Fibroblast of villous mesenchyme (primary cell): ENCODE measurements around the gene SKP1. TPM values are rescaled to one million over a fixed set of nuclear protein-coding genes. Genes with fewer than 3 reads are reported as not detected.

Source experiments
- DNase-seq: peaks from one replicate; pipeline ENCODE4 v3.0.0-alpha.2; 2010; ENCODE audit warnings: low read depth
- H3K4me3 ChIP-seq: 2 replicates; pipeline ENCODE4 v1.5.1; 2011; ENCODE audit warnings: low read depth, mild to moderate bottlenecking, low read length
- total RNA-seq: library from RNA; depleted of rRNA; stranded (reverse); fragments of >200 nt; gene quantifications from 2 replicates; pipeline ENCODE4 v1.2.3, GENCODE V29; 2012
- TF ChIP-seq, protein P1 (sequence below): IDR thresholded peaks from 2 replicates; pipeline ENCODE4 v1.5.1; 2012; ENCODE audit warnings: low read depth, mild to moderate bottlenecking, low read length; ENCODE audit not compliant: insufficient read depth

Gene SKP1
- total RNA-seq, 1 donor, result 166 TPM

DNA sequence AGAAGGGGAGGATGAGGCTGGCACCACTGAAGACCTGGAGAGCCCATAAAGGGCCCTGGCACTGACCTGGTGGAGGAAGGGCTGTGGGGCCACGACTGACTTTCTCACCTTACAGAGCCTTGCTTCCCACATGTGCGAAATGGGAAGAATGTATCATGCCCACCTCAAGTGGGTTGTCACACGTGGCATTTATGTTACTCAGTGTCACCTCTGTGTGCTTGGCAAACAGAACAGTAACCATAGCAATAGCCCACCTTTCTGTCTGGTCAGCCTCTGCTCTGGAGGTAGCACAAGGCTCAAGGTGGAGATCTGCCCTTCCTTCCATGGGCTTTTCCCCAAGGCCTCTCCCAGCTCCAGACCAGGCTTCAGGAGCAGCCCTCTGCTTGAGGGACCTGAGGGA is 45.6 kb downstream of the SKP1 start:
- H3K4me3 ChIP-seq, result no peak overlapping the region
- TF ChIP-seq, protein P1, sequence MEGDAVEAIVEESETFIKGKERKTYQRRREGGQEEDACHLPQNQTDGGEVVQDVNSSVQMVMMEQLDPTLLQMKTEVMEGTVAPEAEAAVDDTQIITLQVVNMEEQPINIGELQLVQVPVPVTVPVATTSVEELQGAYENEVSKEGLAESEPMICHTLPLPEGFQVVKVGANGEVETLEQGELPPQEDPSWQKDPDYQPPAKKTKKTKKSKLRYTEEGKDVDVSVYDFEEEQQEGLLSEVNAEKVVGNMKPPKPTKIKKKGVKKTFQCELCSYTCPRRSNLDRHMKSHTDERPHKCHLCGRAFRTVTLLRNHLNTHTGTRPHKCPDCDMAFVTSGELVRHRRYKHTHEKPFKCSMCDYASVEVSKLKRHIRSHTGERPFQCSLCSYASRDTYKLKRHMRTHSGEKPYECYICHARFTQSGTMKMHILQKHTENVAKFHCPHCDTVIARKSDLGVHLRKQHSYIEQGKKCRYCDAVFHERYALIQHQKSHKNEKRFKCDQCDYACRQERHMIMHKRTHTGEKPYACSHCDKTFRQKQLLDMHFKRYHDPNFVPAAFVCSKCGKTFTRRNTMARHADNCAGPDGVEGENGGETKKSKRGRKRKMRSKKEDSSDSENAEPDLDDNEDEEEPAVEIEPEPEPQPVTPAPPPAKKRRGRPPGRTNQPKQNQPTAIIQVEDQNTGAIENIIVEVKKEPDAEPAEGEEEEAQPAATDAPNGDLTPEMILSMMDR, result no peak
- DNase-seq, result no peak

DNA sequence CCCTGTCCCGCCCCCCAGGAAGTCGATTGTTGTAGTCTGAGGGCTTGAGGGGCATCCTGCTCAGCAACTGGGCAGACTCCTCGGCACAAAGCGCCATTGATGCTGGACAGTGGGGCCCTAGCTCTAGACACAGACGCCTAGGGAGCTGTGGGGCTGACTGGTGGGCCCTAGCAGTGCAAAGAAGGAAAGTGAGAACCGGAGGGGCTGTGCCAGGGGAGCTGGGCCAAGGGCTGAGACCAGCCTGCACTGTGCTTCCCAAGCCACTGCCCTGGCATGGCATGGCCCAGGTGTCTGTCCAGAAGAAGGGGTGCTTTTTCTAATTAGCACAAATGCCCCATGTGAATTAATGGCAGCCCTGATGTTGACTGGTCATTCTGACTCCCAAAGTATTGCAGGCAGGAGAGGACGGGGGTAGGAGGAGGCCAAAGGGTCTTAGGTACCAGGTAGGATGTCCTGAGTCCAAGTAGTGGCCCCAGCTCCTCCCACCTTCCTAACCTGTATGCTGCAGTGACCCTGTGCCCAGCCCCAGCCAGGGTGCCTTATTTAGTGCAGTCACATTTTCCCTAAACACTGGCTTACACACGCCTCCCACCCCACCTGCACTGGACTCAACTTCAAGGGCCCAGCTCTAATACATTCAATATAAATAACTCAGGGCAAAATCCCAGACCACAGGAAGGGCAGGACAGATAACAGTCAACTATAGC is 46.4 kb downstream of the SKP1 start:
- DNase-seq, result no peak
- no peak overlapping the region for H3K4me3 ChIP-seq
- TF ChIP-seq, protein P1, result no peak

DNA sequence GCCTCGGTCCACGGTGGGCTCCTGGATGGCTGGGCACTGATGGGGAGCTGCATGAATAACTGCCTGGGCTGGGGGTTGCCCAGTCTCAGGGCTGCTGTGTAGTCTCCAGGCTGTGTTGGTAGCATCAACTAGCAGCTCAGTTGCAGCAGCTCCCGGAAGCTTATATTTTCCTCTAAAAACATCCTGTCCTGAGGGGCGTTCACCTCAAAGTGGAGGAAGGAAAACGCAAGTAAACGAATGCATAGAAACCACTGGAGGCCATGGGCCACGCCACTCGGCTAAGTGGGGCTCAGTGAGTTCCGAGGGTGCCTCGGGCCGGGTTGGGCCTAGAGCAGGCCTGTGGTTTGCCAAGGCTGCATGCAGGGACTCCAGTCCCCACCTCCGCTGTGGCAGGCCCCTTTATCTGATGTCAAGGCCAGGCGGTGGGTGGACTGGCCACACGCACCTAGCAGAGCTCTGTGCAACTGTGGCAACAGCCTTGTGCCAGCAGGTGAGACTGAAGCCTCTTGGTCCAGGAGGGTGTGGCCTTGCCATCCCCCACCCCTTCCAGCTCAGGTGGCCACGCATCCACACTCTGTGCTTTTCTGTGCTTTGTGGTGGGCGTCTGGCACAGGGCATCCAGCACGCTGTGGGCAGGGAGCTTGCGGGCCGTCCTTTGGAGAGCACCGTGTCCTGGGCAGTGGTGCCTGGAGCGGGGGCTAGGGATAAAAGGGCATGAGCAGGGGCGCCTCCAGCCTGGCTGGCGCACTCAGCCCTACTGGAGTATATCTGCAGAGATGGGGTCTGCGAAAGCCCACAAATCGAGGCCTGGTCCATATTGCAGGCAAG is 47.1 kb downstream of the SKP1 start:
- TF ChIP-seq, protein P1, result no peak
- no peak for DNase-seq

DNA sequence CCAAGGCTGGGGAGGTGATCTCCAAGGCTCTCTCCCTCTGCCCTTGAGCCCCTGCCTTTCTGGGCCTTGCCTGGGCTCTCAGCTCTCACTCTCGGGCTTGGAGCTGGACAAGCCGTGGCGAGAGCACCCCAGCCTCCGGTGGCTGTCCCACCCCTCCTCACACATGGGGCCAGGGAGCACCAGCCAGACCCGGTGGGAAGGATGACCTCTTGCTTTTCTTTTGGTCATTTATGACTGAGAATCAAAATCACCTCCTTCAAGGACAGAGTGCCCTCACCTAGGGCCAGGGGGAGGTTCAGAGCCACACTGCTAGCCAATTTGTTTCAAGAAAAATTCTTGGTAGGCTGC is 48.1 kb downstream of the SKP1 start:
- H3K4me3 ChIP-seq, result no peak overlapping the region
- TF ChIP-seq, protein P1, result no peak
- no peak for DNase-seq

More for the DNA sequence above, 47.1 kb downstream of the SKP1 start:
- no peak overlapping the region for H3K4me3 ChIP-seq

DNA sequence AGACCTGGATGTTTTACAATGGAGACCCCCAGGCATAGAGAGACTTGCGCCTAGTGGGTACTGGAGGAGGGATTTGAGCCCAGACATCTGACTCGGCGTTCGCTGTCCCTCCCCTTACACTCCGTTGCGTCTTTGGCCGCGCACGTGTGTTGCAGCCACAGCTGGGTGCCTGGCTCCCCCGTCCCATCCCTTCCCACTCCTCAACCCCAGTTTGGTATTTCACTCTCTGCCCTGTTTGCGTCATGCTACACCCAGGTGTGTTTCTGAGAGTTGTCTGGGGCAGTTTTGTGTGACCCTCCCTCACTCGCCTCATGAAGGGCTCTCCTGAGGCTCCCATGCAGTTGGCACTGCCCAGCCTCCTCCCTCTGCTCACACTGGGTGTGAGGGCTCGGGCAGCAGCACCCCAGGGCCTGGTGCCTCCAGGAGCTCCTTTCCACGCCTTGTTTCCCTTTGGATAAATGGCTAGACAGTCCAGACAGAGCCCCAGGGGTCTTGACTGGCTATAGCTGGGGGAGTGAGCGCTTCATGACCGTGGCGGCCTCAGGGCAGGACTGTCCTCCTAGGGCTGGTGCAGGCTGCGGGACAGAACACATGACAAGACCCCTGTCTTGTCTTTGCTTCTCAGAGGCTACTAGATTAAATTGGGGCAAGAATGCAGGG is 48.6 kb downstream of the SKP1 start:
- no peak for DNase-seq
- no peak overlapping the region for H3K4me3 ChIP-seq
- TF ChIP-seq, protein P1, result no peak

DNA sequence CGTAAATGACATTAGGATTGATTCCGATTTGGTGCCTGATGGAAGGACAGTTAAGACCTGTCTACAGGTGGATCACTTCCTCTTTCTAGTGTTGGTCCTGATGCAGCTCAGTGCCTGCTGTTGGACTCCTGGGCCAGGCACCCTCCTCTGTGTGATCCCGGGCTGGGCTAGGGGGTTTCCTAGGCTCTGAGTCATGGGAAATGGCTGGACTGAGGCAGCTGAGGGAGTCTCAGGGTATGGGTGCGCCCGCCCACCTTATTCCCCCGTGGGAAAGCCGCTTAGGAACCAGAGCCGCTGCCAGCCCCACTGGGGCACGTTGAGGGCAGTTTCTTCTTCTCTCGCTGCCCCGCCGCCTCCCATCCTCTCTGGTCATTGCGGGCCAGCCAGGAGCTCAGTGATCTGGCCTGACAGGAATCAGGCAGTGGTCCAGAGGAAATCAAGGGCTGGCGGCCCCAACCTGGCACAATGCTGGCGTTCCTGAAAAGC is 49.3 kb downstream of the SKP1 start:
- no peak overlapping the region for H3K4me3 ChIP-seq
- DNase-seq, result no peak
- TF ChIP-seq, protein P1, result no peak
